Mesothelial cell of epicardium (in vitro differentiated cells): ENCODE measurements around the gene FERD3L. TPM values are rescaled to one million over a fixed set of nuclear protein-coding genes. Genes with fewer than 3 reads are reported as not detected.
A peak's percentile ranks its signal among the peaks of the same experiment; 100 is the strongest.

Source experiments
- DNase-seq, 2 experiments: peaks; one replicate each; pipeline ENCODE4 v3.0.0; 2021; ENCODE audit warnings: low spot score in 2 of 2; ENCODE audit not compliant: unreplicated experiment in 2 of 2
- H3K27ac Mint-ChIP-seq: 2 replicates; pipeline ENCODE4 v1.8.0; 2021; ENCODE audit warnings: mixed read lengths
- H3K27me3 Mint-ChIP-seq: 2 replicates; pipeline ENCODE4 v1.8.0; 2021; ENCODE audit warnings: low read depth, mixed read lengths
- H3K36me3 Mint-ChIP-seq: 2 replicates; pipeline ENCODE4 v1.8.0; 2021; ENCODE audit warnings: mixed read lengths
- H3K4me1 Mint-ChIP-seq: 2 replicates; pipeline ENCODE4 v1.8.0; 2021; ENCODE audit warnings: mixed read lengths
- H3K4me3 Mint-ChIP-seq: 2 replicates; pipeline ENCODE4 v1.8.0; 2021; ENCODE audit warnings: mild to moderate bottlenecking, moderate library complexity, mixed read lengths
- H3K9me3 Mint-ChIP-seq: 2 replicates; pipeline ENCODE4 v1.8.0; 2021; ENCODE audit warnings: mixed read lengths
- total RNA-seq: library from RNA; stranded (reverse); gene quantifications from 3 replicates; pipeline ENCODE4 v1.2.1, GENCODE V29; 2021
- TF ChIP-seq, protein P1 (sequence below): fragments of 200-600 bp; sonication (generic); IDR thresholded peaks from one replicate; pipeline ENCODE4 v1.5.0; 2021; ENCODE audit warnings: antibody characterized with exemption; ENCODE audit not compliant: unreplicated experiment

FERD3L gene
- total RNA-seq, 1 donor from 2014 or later: not detected

DNA sequence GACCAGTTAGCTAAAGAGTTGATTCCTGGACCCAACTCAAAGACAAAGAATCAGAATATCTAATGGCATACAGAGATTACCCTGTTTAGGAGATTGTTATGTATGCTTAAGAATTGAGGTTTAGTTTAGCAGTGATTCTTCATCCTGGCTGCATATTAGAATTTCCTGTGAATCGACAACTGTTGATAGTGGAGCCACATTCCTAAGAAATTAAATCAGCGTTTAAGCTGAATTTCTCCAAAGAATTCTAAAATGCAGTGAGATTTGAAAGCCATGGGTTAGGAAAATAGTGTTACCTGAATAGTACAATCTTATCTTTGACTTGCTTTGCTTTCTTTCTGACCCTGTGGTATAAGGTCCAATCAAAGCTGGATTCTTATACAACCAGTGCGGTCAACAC is 16.4 kb upstream of the FERD3L start:
- H3K4me1 Mint-ChIP-seq: no peaks in the 10 kb centered on the region
- H3K27ac Mint-ChIP-seq: no peak overlapping the region
- H3K36me3 Mint-ChIP-seq: no peaks in the 10 kb centered on the region
- TF ChIP-seq, protein P1, sequence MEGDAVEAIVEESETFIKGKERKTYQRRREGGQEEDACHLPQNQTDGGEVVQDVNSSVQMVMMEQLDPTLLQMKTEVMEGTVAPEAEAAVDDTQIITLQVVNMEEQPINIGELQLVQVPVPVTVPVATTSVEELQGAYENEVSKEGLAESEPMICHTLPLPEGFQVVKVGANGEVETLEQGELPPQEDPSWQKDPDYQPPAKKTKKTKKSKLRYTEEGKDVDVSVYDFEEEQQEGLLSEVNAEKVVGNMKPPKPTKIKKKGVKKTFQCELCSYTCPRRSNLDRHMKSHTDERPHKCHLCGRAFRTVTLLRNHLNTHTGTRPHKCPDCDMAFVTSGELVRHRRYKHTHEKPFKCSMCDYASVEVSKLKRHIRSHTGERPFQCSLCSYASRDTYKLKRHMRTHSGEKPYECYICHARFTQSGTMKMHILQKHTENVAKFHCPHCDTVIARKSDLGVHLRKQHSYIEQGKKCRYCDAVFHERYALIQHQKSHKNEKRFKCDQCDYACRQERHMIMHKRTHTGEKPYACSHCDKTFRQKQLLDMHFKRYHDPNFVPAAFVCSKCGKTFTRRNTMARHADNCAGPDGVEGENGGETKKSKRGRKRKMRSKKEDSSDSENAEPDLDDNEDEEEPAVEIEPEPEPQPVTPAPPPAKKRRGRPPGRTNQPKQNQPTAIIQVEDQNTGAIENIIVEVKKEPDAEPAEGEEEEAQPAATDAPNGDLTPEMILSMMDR: no peak
- peaks cover 20% of the 10 kb centered on the region for H3K27me3 Mint-ChIP-seq
- H3K4me3 Mint-ChIP-seq: no peak overlapping the region
- DNase-seq: no peak
- no peaks in the 10 kb centered on the region for H3K9me3 Mint-ChIP-seq

DNA sequence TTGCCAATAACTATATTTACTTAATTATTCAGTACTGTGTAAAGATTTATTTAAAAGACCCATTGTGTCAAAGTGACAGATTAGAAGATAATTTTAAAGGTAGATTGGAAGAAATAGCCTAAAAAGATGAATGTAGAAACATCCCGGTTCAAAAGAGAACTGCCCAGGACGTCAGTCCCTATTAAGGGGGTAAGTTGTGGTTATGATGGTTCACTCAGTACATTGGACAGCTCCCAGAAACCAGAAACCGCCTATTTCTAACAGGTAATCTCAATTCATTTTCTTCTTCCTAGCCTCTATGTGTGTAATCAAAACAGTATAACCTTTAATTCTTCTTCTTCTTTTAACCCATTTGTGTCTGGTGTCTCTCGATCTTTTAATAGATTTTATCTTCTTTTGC is 1.5 kb upstream of the FERD3L start:
- no peak for DNase-seq
- Mint-ChIP-seq H3K9me3 (no peaks in the 10 kb centered on the region), H3K4me1 (peaks cover 12% of the 10 kb centered on the region), H3K4me3 (no peak overlapping the region), H3K27ac (no peak overlapping the region), H3K36me3 (no peaks in the 10 kb centered on the region), H3K27me3 (peaks cover 82% of the 10 kb centered on the region)
- TF ChIP-seq, protein P1: no peak

DNA sequence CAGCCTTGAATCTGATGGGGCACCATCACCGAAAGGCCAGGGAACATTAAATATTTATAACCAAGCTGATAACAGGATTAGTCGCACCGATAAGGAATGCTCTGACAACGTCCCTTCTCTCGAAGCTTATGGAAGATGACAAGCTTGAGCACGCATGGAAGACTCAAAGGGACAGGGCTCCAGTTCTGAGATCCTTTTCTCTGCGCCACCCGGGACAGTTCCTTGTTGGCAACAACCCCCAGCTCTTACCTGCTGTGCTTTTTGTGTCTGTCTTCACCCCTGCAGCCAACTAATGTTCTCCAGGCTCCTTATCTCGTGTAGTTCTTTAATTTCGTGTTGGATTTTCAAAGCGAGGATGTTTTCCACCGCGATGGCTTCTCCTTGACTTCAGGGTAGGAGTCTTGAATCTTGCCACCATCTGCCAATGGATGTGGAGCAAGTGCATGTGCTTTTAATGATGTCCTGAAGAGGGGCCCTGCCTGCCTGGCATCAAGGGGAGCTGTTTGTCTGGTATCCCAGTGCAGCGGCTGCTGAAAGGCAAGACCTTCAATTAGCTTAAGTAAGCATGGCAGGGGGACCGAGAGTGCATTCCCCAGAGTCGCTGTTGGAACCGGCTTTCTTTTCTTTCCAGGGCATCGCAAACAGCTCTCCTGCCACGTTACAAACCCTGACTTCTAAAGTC is 354 bp upstream of the FERD3L start:
- Mint-ChIP-seq H3K27me3 (peaks cover 82% of the 10 kb centered on the region), H3K4me1 (peaks cover 12% of the 10 kb centered on the region), H3K27ac (no peak overlapping the region), H3K4me3 (peak overlapping the region; percentile 67), H3K36me3 (no peaks in the 10 kb centered on the region), H3K9me3 (no peaks in the 10 kb centered on the region)
- TF ChIP-seq, protein P1: no peak
- DNase-seq: no peak

DNA sequence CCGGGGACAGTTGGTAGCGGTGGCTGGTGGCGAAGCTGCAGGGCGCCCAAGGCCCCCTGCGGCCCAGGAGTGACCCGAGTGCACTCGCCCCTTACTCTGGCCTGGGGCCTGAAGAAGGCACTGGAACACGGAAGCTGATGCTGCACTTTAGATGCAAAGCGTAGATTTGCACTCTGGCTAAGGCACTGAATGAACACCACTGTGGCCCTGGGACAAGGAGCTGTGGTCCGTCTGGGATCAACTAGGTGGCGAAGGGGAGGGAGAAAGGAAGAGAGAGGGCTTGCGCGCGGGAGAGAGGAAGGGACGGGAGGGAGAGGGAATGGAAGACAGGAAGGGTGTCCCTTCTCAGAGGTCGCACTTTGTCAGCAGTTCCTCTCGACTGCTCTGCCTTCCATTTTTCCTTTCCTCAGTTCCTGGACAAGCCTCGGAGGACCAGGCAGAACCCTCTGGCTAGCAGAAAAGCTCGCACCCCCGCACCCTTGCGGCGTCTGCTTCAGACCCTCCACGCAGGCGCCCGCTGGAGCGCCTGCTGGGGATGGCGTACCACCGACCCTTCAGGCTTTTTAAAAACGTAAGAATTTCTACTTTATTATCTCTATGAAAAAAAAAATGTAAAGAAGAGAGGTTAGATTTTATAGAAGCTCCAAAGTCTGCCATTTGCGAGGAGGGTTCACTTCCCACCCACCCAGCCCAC is 1.2 kb downstream of the FERD3L start:
- H3K36me3 Mint-ChIP-seq: no peaks in the 10 kb centered on the region
- peaks cover 87% of the 10 kb centered on the region for H3K27me3 Mint-ChIP-seq
- no peak for DNase-seq
- no peak overlapping the region for H3K27ac Mint-ChIP-seq
- H3K4me3 Mint-ChIP-seq: peak overlapping the region; percentile 63
- TF ChIP-seq, protein P1: no peak
- peaks cover 12% of the 10 kb centered on the region for H3K4me1 Mint-ChIP-seq
- no peaks in the 10 kb centered on the region for H3K9me3 Mint-ChIP-seq

DNA sequence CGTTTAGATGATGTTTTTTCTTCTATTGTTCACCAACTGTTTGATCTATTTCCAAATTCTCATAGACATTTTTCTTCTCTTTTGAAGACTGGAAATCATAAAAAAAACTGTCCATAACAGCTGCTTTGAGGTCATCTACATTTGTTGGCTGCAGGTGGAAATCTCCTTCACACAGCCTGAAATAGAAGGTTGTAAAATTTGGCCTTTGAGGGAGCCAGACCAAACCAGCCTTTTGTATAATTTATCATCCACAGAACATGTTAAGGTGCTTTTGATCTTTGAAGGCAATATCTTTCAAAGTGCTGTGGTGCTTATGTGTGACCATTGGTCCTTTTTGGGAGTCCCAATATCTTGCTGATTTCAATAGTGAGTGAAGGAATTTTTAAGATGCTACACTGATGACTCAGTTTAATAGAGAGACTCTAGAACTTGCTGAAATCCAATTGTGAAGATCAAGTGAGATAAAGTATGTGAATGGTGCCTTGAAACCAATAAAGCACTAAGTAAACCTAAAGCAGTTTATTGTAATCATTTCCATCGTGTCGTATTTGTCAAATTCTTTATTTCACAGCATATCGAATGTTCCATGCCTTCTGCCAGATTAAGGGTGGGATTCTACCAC is 5.4 kb downstream of the FERD3L start:
- H3K4me3 Mint-ChIP-seq: no peak overlapping the region
- no peak for DNase-seq
- no peaks in the 10 kb centered on the region for H3K36me3 Mint-ChIP-seq
- no peak overlapping the region for H3K27ac Mint-ChIP-seq
- H3K4me1 Mint-ChIP-seq: peaks cover 12% of the 10 kb centered on the region
- TF ChIP-seq, protein P1: no peak
- H3K9me3 Mint-ChIP-seq: no peaks in the 10 kb centered on the region
- peaks cover 61% of the 10 kb centered on the region for H3K27me3 Mint-ChIP-seq
